CD14-positive monocyte (primary cell): ENCODE measurements around the gene PA2G4. TPM values are rescaled to one million over a fixed set of nuclear protein-coding genes. Genes with fewer than 3 reads are reported as not detected.
"Not testable (repeated sequence)": the region's sequence is repeated elsewhere in the genome, so short reads cannot be mapped to it uniquely, and the experiment has no call there.

Source experiments
- DNase-seq, 3 donors: peaks; one replicate each; pipeline ENCODE4 v3.0.0-alpha.2; 2011 to 2022
- H2AFZ ChIP-seq: 2 replicates; pipeline ENCODE4 v1.6.0; 2012; ENCODE audit warnings: mild to moderate bottlenecking, low read depth, low read length, inconsistent platforms; ENCODE audit not compliant: insufficient read depth, poor library complexity, severe bottlenecking
- H3K27ac ChIP-seq, 2 donors: 1 replicate in 1 of 2; 2 replicates in 1 of 2; pipeline ENCODE4 v1.5.1; 2012 to 2013; ENCODE audit warnings: low read length in 2 of 2, control low read depth in 1 of 2, inconsistent platforms in 1 of 2, low read depth in 1 of 2, mild to moderate bottlenecking in 1 of 2
- H3K27me3 ChIP-seq, 2 donors: one replicate each; pipeline versions ENCODE4 v1.6.0 to v1.6.1; 2011 to 2013; ENCODE audit warnings: low read length in 2 of 2; ENCODE audit not compliant: control insufficient read depth in 2 of 2, insufficient read depth in 2 of 2
- H3K36me3 ChIP-seq, 2 donors: replicated peaks in 1 of 2; 1 replicate in 1 of 2; 2 replicates in 1 of 2; pipeline versions ENCODE4 v1.5.1 to v1.6.1; 2012 to 2013; ENCODE audit warnings: low read length in 2 of 2, control low read depth in 1 of 2, inconsistent platforms in 1 of 2, mild to moderate bottlenecking in 1 of 2; ENCODE audit not compliant: insufficient read depth in 2 of 2, control insufficient read depth in 1 of 2
- H3K4me1 ChIP-seq, 2 donors: 1 replicate in 1 of 2; 2 replicates in 1 of 2; pipeline versions ENCODE4 v1.5.1 to v1.6.1; 2012 to 2013; ENCODE audit warnings: low read length in 2 of 2, control low read depth in 1 of 2, inconsistent platforms in 1 of 2, mild to moderate bottlenecking in 1 of 2, moderate library complexity in 1 of 2; ENCODE audit not compliant: insufficient read depth in 2 of 2, control insufficient read depth in 1 of 2
- H3K4me2 ChIP-seq: replicated peaks from 2 replicates; pipeline ENCODE3; 2012; ENCODE audit warnings: low read length, moderate library complexity, mild to moderate bottlenecking; ENCODE audit not compliant: poor library complexity, severe bottlenecking; ENCODE audit errors: extremely low read depth
- H3K4me3 ChIP-seq, 3 experiments: fragments of 200-600 bp in 1 of 3; sonication (generic) in 1 of 3; replicated peaks in 1 of 3; 1 replicate in 2 of 3; 2 replicates in 1 of 3; pipeline ENCODE4 v1.5.1; 2011 to 2013; ENCODE audit warnings: low read length in 3 of 3, mild to moderate bottlenecking in 3 of 3, control low read depth in 2 of 3, low read depth in 2 of 3, inconsistent platforms in 1 of 3, moderate library complexity in 1 of 3
- H3K79me2 ChIP-seq: 2 replicates; pipeline ENCODE4 v1.6.0; 2012; ENCODE audit warnings: mild to moderate bottlenecking, control low read depth, inconsistent platforms, low read length, moderate library complexity; ENCODE audit not compliant: insufficient read depth
- H3K9ac ChIP-seq: 2 replicates; pipeline ENCODE4 v1.6.0; 2017; ENCODE audit warnings: low read length, mild to moderate bottlenecking; ENCODE audit not compliant: insufficient read depth, poor library complexity, severe bottlenecking
- H3K9me3 ChIP-seq, 2 donors: replicated peaks in 1 of 2; 1 replicate in 1 of 2; 2 replicates in 1 of 2; pipeline versions ENCODE4 v1.5.1 to v1.6.1; 2012 to 2013; ENCODE audit warnings: low read length in 2 of 2, control low read depth in 1 of 2; ENCODE audit not compliant: control insufficient read depth in 1 of 2, insufficient read depth in 1 of 2
- H4K20me1 ChIP-seq: 2 replicates; pipeline ENCODE4 v1.6.0; 2012; ENCODE audit warnings: mild to moderate bottlenecking, low read length, control low read depth, moderate library complexity; ENCODE audit not compliant: insufficient read depth
- H3K27ac Mint-ChIP-seq, 7 donors: one replicate each; pipeline ENCODE4 v1.8.0; 2020; ENCODE audit warnings: mild to moderate bottlenecking in 7 of 7, mixed read lengths in 7 of 7, moderate library complexity in 6 of 7, inconsistent platforms in 2 of 7
- H3K27me3 Mint-ChIP-seq, 3 donors: one replicate each; pipeline ENCODE4 v1.8.0; 2021 to 2022; ENCODE audit warnings: low read depth in 3 of 3, mild to moderate bottlenecking in 3 of 3, mixed read lengths in 3 of 3, moderate library complexity in 3 of 3, inconsistent platforms in 1 of 3
- H3K36me3 Mint-ChIP-seq, 2 donors: one replicate each; pipeline ENCODE4 v1.8.0; 2020; ENCODE audit warnings: mixed read lengths in 2 of 2, inconsistent platforms in 1 of 2, mild to moderate bottlenecking in 1 of 2
- H3K4me1 Mint-ChIP-seq: one replicate; pipeline ENCODE4 v1.8.0; 2020; ENCODE audit warnings: mild to moderate bottlenecking, mixed read lengths
- H3K4me3 Mint-ChIP-seq, 2 donors: one replicate each; pipeline ENCODE4 v1.8.0; 2020; ENCODE audit warnings: mild to moderate bottlenecking in 2 of 2, mixed read lengths in 2 of 2, moderate library complexity in 1 of 2
- H3K9me3 Mint-ChIP-seq, 7 donors: one replicate each; pipeline ENCODE4 v1.8.0; 2020 to 2022; ENCODE audit warnings: mixed read lengths in 7 of 7, mild to moderate bottlenecking in 6 of 7, moderate library complexity in 6 of 7, inconsistent platforms in 2 of 7
- WGBS: methylation state at CpG from one replicate; pipeline ENCODE4 v1.1.5; 2013; ENCODE audit warnings: missing lambda C conversion rate; ENCODE audit not compliant: insufficient coverage; 5-methylcytosine and 5-hydroxymethylcytosine counted together
- intact Hi-C, 2 donors: fragments of 100-400 bp; cut with micrococcal nuclease; formaldehyde crosslinking; loops; one replicate each; pipeline versions ENCODE4 v1.15.0 to v1.15.1; 2023
- polyA plus RNA-seq, 3 donors: library from polyadenylated mRNA; depleted of rRNA in 1 of 3; unstranded in 2 of 3; stranded (reverse) in 1 of 3; fragments of 300-500 nt in 2 of 3; fragments of >200 nt in 1 of 3; fragmentation: Illumina TruSeq in 2 of 3; gene quantifications; 1 replicate in 2 of 3; 2 replicates in 1 of 3; pipeline ENCODE4 v1.2.3, GENCODE V29; 2012 to 2021
- TF ChIP-seq, protein P1 (sequence below): fragments of 200-600 bp; IDR thresholded peaks from one replicate; pipeline ENCODE4 v1.8.0; 2022; ENCODE audit warnings: antibody characterized with exemption, mild to moderate bottlenecking

PA2G4 gene
- polyA plus RNA-seq, 3 donors: 83.0 to 84.2 (median 83.0) TPM

DNA sequence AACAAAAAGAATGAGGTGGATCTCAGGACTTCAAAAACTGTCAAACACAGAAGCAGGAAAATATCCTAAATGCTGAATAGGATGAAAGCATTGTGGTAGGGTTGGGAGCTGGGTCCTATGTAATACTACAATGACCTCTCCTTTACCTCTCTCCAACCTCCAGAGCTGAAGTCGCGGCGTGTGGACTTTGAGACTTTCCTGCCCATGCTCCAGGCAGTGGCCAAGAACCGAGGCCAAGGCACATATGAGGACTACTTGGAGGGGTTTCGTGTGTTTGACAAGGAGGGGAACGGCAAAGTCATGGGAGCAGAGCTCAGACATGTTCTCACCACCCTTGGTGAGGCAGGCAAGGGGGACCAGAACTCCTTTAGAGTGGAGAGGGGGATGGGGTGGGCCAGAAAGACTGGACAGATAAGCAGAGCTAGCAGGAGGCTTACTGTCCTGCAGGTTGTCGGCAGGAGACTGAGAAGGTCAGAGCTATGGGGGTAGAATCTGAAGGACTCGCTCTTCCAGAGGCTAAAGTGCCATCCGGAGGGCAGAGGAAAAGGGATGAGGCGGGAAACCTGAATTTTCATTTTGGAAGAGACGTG is 51.0 kb downstream of the PA2G4 start:
- peaks cover 6 to 8% of the 10 kb centered on the region in 2 donors for H3K36me3 ChIP-seq
- H3K36me3 Mint-ChIP-seq: peaks cover 11% of the 10 kb centered on the region in 2 donors
- H3K4me2 ChIP-seq: no peak overlapping the region
- no peak for DNase-seq
- no peak overlapping the region for H2AFZ ChIP-seq
- H3K9ac ChIP-seq: no peak overlapping the region
- H3K27ac Mint-ChIP-seq: peak overlapping the region in 3 of 7 donors; percentile 18 to 45 (median 31)
- intact Hi-C loops: no loop called here
- H4K20me1 ChIP-seq: peaks cover 17% of the 10 kb centered on the region
- H3K27me3 Mint-ChIP-seq: peaks cover 0 to 3% (median 2%) of the 10 kb centered on the region in 3 donors
- H3K4me1 Mint-ChIP-seq: peaks cover 47% of the 10 kb centered on the region
- no peaks in the 10 kb centered on the region for H3K27me3 ChIP-seq
- no peak overlapping the region for H3K4me3 ChIP-seq
- H3K4me3 Mint-ChIP-seq: no peak overlapping the region
- H3K4me1 ChIP-seq: peaks cover 48 to 58% of the 10 kb centered on the region in 2 donors
- WGBS: 97% methylated on average over 7 of the region's 11 CpGs
- H3K9me3 Mint-ChIP-seq: no peaks in the 10 kb centered on the region
- peaks cover 33% of the 10 kb centered on the region for H3K79me2 ChIP-seq
- H3K9me3 ChIP-seq: no peaks in the 10 kb centered on the region
- TF ChIP-seq, protein P1, sequence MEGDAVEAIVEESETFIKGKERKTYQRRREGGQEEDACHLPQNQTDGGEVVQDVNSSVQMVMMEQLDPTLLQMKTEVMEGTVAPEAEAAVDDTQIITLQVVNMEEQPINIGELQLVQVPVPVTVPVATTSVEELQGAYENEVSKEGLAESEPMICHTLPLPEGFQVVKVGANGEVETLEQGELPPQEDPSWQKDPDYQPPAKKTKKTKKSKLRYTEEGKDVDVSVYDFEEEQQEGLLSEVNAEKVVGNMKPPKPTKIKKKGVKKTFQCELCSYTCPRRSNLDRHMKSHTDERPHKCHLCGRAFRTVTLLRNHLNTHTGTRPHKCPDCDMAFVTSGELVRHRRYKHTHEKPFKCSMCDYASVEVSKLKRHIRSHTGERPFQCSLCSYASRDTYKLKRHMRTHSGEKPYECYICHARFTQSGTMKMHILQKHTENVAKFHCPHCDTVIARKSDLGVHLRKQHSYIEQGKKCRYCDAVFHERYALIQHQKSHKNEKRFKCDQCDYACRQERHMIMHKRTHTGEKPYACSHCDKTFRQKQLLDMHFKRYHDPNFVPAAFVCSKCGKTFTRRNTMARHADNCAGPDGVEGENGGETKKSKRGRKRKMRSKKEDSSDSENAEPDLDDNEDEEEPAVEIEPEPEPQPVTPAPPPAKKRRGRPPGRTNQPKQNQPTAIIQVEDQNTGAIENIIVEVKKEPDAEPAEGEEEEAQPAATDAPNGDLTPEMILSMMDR: no peak
- H3K27ac ChIP-seq: no peak overlapping the region

DNA sequence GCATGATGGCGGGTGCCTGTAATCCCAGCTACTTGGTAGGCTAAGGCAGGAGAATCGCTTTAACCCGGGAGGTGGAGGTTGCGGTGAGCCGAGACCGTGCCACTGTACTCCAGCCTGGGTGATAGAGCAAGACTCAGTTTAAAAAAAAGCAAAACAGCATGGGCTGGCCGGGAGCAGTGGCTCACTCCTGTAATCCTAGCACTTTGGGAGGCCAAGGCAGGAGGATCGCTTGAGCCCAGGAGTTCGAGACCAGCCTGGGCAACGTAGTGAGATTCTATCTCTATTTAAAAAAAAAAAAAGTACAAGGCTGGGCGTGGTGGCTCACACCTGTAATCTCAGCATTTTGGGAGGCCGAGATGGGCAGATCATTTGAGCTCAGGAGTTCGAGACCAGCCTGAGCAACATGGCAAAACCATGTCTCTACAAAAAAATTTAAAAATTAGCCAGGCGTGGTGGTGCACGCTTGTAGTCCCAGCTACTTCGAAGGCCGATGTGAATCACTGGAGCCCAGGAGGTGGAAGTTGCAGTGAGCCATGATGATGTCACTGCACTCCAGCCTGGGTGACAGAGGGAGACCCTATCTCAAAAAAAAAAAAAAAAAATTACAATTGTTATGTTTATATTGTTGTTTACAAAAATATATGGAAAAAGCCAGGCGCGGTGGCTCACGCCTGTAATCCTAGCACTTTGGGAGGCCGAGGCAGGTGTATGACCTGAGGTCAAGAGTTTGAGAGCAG is 52.3 kb downstream of the PA2G4 start:
- intact Hi-C loops, H3K9me3 Mint-ChIP-seq, H3K9me3 ChIP-seq, H3K27me3 ChIP-seq, H3K27me3 Mint-ChIP-seq: not testable (repeated sequence)
- Mint-ChIP-seq H3K27ac (peak overlapping the region; percentile 50 to 99 (median 98)), H3K36me3 (peaks cover 21 to 23% of the 10 kb centered on the region in 2 donors), H3K4me1 (peaks cover 49% of the 10 kb centered on the region), H3K4me3 (peak overlapping the region; percentile 97 to 99)
- Histone ChIP-seq H3K4me3 (peak overlapping the region; percentile 35 to 96 (median 77)), H3K9ac (peak overlapping the region; percentile 61), H3K79me2 (peaks cover 45% of the 10 kb centered on the region), H3K36me3 (peaks cover 19 to 21% of the 10 kb centered on the region in 2 donors), H3K4me2 (peak overlapping the region; percentile 86), H2AFZ (peak overlapping the region; percentile 88), H3K4me1 (peaks cover 47 to 57% of the 10 kb centered on the region in 2 donors), H4K20me1 (peaks cover 30% of the 10 kb centered on the region), H3K27ac (peak overlapping the region in 1 of 2 donors; percentile 80)
- WGBS: 100% methylated on average over 10 of the region's 21 CpGs
- peak in 2 of 3 donors; percentile 17 to 64 for DNase-seq
